Fibroblast of lung (primary cell): ENCODE measurements around the gene NR1D2. TPM values are rescaled to one million over a fixed set of nuclear protein-coding genes. Genes with fewer than 3 reads are reported as not detected.

Source experiments
- DNase-seq, 2 donors: peaks; one replicate each; pipeline versions ENCODE4 v3.0.0 to v3.0.0-alpha.2; 2010; ENCODE audit warnings: low read depth in 2 of 2
- H2AFZ ChIP-seq: 2 replicates; pipeline ENCODE4 v1.5.1; 2012; ENCODE audit warnings: low read length, control low read depth, inconsistent platforms
- H3K27ac ChIP-seq: 2 replicates; pipeline ENCODE4 v1.5.1; 2011; ENCODE audit warnings: low read length, control low read depth; ENCODE audit not compliant: insufficient read depth
- H3K27me3 ChIP-seq: 2 replicates; pipeline ENCODE4 v1.5.1; 2011; ENCODE audit warnings: mild to moderate bottlenecking, low read length; ENCODE audit not compliant: control insufficient read depth, insufficient read depth
- H3K36me3 ChIP-seq: 2 replicates; pipeline ENCODE4 v1.5.1; 2011; ENCODE audit warnings: low read length; ENCODE audit not compliant: control insufficient read depth, insufficient read depth
- H3K4me1 ChIP-seq: 2 replicates; pipeline ENCODE4 v1.5.1; 2011; ENCODE audit warnings: low read length; ENCODE audit not compliant: control insufficient read depth, insufficient read depth; ENCODE audit errors: extremely low read depth
- H3K4me2 ChIP-seq: 2 replicates; pipeline ENCODE4 v1.5.1; 2011; ENCODE audit warnings: low read length, control low read depth; ENCODE audit not compliant: insufficient read depth; ENCODE audit errors: extremely low read depth
- H3K4me3 ChIP-seq, 4 experiments: fragments of 200-600 bp in 1 of 4; sonication (generic) in 1 of 4; replicated peaks in 1 of 4; 2 replicates each; pipeline ENCODE4 v1.5.1; 2011 to 2016; ENCODE audit warnings: low read length in 4 of 4, low read depth in 3 of 4, mild to moderate bottlenecking in 3 of 4, control low read depth in 2 of 4, inconsistent platforms in 1 of 4, mixed read lengths in 1 of 4; ENCODE audit not compliant: insufficient read depth in 1 of 4; ENCODE audit errors: control extremely low read depth in 1 of 4
- H3K79me2 ChIP-seq: 2 replicates; pipeline ENCODE4 v1.5.1; 2012; ENCODE audit warnings: mild to moderate bottlenecking, low read length, inconsistent platforms; ENCODE audit not compliant: control insufficient read depth, insufficient read depth
- H3K9ac ChIP-seq: 2 replicates; pipeline ENCODE4 v1.5.1; 2011; ENCODE audit warnings: mild to moderate bottlenecking, low read length, control low read depth; ENCODE audit not compliant: insufficient read depth
- H3K9me3 ChIP-seq: 2 replicates; pipeline ENCODE4 v1.5.1; 2012; ENCODE audit warnings: low read depth, low read length; ENCODE audit not compliant: control insufficient read depth, insufficient read depth
- H4K20me1 ChIP-seq: 2 replicates; pipeline ENCODE4 v1.5.1; 2011; ENCODE audit warnings: low read length; ENCODE audit not compliant: control insufficient read depth, insufficient read depth; ENCODE audit errors: extremely low read depth
- CTCF ChIP-seq, 2 donors: IDR thresholded peaks in 1 of 2; conservative IDR thresholded peaks in 1 of 2; 1 replicate in 1 of 2; 2 replicates in 1 of 2; pipeline ENCODE4 v1.5.1; 2011 to 2012; ENCODE audit warnings: low read length in 2 of 2, control low read depth in 1 of 2, inconsistent platforms in 1 of 2, low read depth in 1 of 2, mild to moderate bottlenecking in 1 of 2
- EZH2 ChIP-seq: IDR thresholded peaks from 2 replicates; pipeline ENCODE4 v1.5.1; 2012; ENCODE audit warnings: low read length, control low read depth, mild to moderate bottlenecking; ENCODE audit errors: missing control alignments
- polyA plus RNA-seq, 2 donors: library from polyadenylated mRNA; depleted of rRNA in 1 of 2; stranded (reverse) in 1 of 2; unstranded in 1 of 2; fragments of >200 nt; gene quantifications; 2 replicates each; pipeline ENCODE4 v1.2.1, GENCODE V29; 2011 to 2012; ENCODE audit warnings: missing spikeins in 1 of 2
- total RNA-seq: library from RNA; depleted of rRNA; stranded (reverse); fragments of >200 nt; gene quantifications from 2 replicates; pipeline ENCODE4 v1.2.1, GENCODE V29; 2014

NR1D2 gene
- total and polyA plus RNA-seq, 2 donors (not counting 1 experiment from before 2014, with no cell fraction given): 41.5 to 85.2 TPM

DNA sequence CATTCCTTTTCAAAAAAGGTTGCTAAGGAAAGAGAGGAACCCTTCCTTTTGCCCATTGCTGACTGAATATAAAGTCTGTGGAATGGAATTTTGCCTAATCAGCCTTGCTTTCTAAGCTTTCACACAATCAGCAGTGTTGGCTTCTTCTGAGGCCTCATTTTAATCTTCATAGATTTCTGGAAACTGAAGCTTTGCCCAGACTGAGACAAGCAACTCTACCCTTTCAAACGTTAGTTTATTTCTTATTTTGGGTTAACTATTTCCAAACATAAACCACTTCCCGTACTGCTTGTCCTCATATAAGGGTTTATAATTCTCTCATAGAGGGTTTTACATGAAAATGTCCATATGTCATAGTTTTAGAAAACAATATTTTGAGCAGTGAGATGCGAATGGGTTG, 82.9 kb downstream of the NR1D2 start:
- Histone ChIP-seq H4K20me1 (no peaks in the 10 kb centered on the region), H3K4me1 (no peaks in the 10 kb centered on the region), H2AFZ (no peak overlapping the region), H3K27me3 (no peaks in the 10 kb centered on the region), H3K4me2 (no peak overlapping the region), H3K9me3 (no peaks in the 10 kb centered on the region), H3K9ac (no peak overlapping the region), H3K36me3 (no peaks in the 10 kb centered on the region), H3K79me2 (no peaks in the 10 kb centered on the region), H3K27ac (no peak overlapping the region), H3K4me3 (no peak overlapping the region)
- DNase-seq: no peak
- TF ChIP-seq CTCF (conservative IDR thresholded peaks at IDR 0.05 in 1 of 2, IDR thresholded peaks at IDR 0.05 in 1 of 2; ENCODE audit: low read depth in 1 of 2, low read length in 2 of 2) (no peak), EZH2 (no peak)

Other genes with a start within 250 kb of the NR1D2 start
- gene UBE2E1, start 139.3 kb upstream of the NR1D2 start, total RNA-seq: 94.5 and 129 TPM in 2 replicates
- gene UBE2E1, start 139.3 kb upstream of the NR1D2 start, polyA plus RNA-seq: 135 and 174 TPM in 2 replicates
- gene NKIRAS1, start 28.3 kb upstream of the NR1D2 start, total RNA-seq: 17.8 and 18.2 TPM in 2 replicates
- 13.6 and 15.8 TPM in 2 replicates for gene NKIRAS1, start 28.3 kb upstream of the NR1D2 start, polyA plus RNA-seq
- gene RPL15, start 28.2 kb upstream of the NR1D2 start, total RNA-seq: 1,860 and 3,172 TPM in 2 replicates
- gene RPL15, start 28.2 kb upstream of the NR1D2 start, polyA plus RNA-seq: 3,646 and 3,720 TPM in 2 replicates